GM19238 (cell line): ENCODE results near the gene GPER1.
"Not testable (repeated sequence)": the region's sequence is repeated elsewhere in the genome, so short reads cannot be mapped to it uniquely, and the experiment has no call there.

Source experiments
- DNase-seq: peaks from one replicate; pipeline ENCODE4 v3.0.0; 2011; ENCODE audit warnings: low spot score; ENCODE audit not compliant: insufficient read length

Gene GPER1

DNA sequence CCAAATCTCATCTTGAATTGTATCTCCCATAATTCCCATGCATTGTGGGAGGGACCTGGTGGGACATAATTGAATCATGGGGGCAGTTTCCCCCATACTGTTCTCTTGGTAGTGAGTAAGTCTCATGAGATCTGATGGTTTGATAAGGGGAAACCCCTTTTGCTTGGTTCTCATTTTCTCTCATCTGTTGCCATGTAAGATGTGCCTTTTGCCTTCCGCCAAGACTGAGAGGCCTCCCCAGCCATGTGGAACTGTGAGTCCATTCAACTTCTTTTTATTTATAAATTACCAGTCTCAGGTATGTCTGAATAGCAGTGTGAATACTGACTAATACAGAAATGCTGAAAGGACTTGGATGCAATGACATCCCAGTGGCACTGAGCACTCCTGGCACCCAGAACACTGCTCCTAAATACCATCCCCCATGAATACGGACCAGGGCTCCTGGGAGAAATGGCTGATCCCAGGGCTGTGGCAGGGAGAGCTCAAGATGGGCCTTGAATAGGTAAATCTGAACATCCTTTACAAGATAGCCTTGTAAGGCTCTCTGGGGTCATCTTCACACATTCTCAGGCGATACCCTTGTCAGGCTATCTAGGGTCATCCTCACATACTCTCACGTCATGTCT, 52.7 kb downstream of the GPER1 start:
- DNase-seq = no peak

DNA sequence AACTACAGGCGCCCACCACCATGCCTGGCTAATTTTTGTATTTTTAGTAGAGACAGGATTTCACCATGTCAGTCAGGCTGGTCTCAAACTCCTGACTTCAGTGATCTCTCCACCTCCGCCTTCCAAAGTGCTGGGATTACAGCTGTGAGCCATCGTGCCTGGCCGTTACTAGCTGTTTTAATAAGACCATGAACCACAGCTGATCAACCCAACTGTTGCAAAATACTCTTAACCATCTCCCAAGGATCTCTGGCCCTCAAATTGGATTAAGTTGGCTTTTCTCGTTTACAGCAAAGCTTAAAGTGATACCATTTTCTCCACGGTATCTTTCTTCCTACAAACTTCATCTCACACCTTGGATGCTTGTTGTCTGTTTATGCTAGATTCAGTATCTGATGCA, 53.7 kb downstream of the GPER1 start:
- no peak for DNase-seq

DNA sequence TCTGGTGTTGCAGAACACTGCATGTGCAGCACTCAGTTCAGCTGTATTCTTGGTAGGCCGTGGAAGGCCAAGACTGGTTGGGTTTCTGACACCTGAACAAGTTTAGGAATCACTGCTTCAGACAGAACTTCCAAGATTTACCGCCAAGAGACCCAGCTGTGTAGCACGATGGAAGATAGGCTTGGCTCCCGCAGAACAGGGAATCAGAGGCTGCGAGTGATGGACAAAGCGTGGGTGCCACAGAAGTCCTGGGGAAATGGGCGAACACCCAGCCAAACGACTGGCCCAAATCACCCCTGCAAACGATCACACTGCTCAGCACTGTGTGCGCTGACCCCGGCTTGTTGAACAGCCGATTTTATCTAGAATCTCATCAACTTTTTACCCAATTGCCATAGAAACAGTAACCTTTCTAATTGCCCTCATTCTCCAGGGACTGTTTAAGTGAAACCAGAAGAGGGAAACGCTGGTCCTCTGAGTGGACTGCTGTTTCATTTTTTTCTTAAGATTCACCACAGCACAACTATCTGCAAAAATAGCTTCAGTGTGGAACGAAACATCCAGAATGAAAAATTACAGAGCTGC, 54.2 kb downstream of the GPER1 start:
- DNase-seq = no peak

GRCh38 chr7:1143031-1143430, 55.1 kb downstream of the GPER1 start:
- DNase-seq = not testable (repeated sequence)
